ENCODE results near the gene ADAP1.

ADAP1 gene

GRCh38 chr7:934469-935163, 19.9 kb downstream of the ADAP1 start:
- Histone ChIP-seq H3K4me3 (ENCODE audit: low read length) (no peak overlapping the region), H3K27me3 (ENCODE audit: control insufficient read depth, insufficient read depth, low read length) (no peaks in the 10 kb centered on the region), H3K9me3 (ENCODE audit: control insufficient read depth, insufficient read depth, low read length) (no peaks in the 10 kb centered on the region), H3K27ac (ENCODE audit: low read length) (no peak overlapping the region), H3K4me1 (ENCODE audit: control insufficient read depth, insufficient read depth, low read length) (no peaks in the 10 kb centered on the region), H3K36me3 (ENCODE audit: control insufficient read depth, insufficient read depth, low read length) (no peaks in the 10 kb centered on the region; the same call in 1 of the 2 replicates)
- no CpG with 5 or more reads among the region's 34 CpGs for WGBS (ENCODE audit: insufficient coverage, insufficient read length)
- DNase-seq (ENCODE audit: low read depth, low spot score) = no peak

- no CpG with 5 or more reads among the region's 11 CpGs for WGBS (ENCODE audit: insufficient coverage, insufficient read length)
- Histone ChIP-seq H3K4me1 (ENCODE audit: control insufficient read depth, insufficient read depth, low read length) (no peaks in the 10 kb centered on the region), H3K27me3 (ENCODE audit: control insufficient read depth, insufficient read depth, low read length) (no peaks in the 10 kb centered on the region), H3K9me3 (ENCODE audit: control insufficient read depth, insufficient read depth, low read length) (no peaks in the 10 kb centered on the region), H3K4me3 (ENCODE audit: low read length) (no peak overlapping the region), H3K27ac (ENCODE audit: low read length) (no peak overlapping the region), H3K36me3 (ENCODE audit: control insufficient read depth, insufficient read depth, low read length) (no peaks in the 10 kb centered on the region; the same call in 1 of the 2 replicates)
- DNase-seq (ENCODE audit: low read depth, low spot score) = no peak
Measured at GRCh38 chr7:932651-932975, 21.9 kb downstream of the ADAP1 start.

GRCh38 chr7:931871-932650, 22.4 kb downstream of the ADAP1 start:
- no peak overlapping the region for H3K4me3 ChIP-seq (ENCODE audit: low read length)
- H3K27me3 ChIP-seq (ENCODE audit: control insufficient read depth, insufficient read depth, low read length) = no peaks in the 10 kb centered on the region
- no peak overlapping the region for H3K27ac ChIP-seq (ENCODE audit: low read length)
- no peaks in the 10 kb centered on the region; the same call in 1 of the 2 replicates for H3K36me3 ChIP-seq (ENCODE audit: control insufficient read depth, insufficient read depth, low read length)
- no CpG with 5 or more reads among the region's 21 CpGs for WGBS (ENCODE audit: insufficient coverage, insufficient read length)
- no peak for DNase-seq (ENCODE audit: low read depth, low spot score)
- no peaks in the 10 kb centered on the region for H3K9me3 ChIP-seq (ENCODE audit: control insufficient read depth, insufficient read depth, low read length)
- H3K4me1 ChIP-seq (ENCODE audit: control insufficient read depth, insufficient read depth, low read length) = no peaks in the 10 kb centered on the region

- Histone ChIP-seq H3K36me3 (ENCODE audit: control insufficient read depth, insufficient read depth, low read length) (no peaks in the 10 kb centered on the region; the same call in 1 of the 2 replicates), H3K4me1 (ENCODE audit: control insufficient read depth, insufficient read depth, low read length) (no peaks in the 10 kb centered on the region), H3K27me3 (ENCODE audit: control insufficient read depth, insufficient read depth, low read length) (no peaks in the 10 kb centered on the region), H3K9me3 (ENCODE audit: control insufficient read depth, insufficient read depth, low read length) (no peaks in the 10 kb centered on the region), H3K27ac (ENCODE audit: low read length) (no peak overlapping the region), H3K4me3 (ENCODE audit: low read length) (no peak overlapping the region)
- no peak for DNase-seq (ENCODE audit: low read depth, low spot score)
- no CpG with 5 or more reads among the region's 29 CpGs for WGBS (ENCODE audit: insufficient coverage, insufficient read length)
Measured at GRCh38 chr7:930975-931758, 23.3 kb downstream of the ADAP1 start.

GRCh38 chr7:929311-929711, 25.2 kb downstream of the ADAP1 start:
- Histone ChIP-seq H3K27me3 (ENCODE audit: control insufficient read depth, insufficient read depth, low read length) (no peaks in the 10 kb centered on the region), H3K4me1 (ENCODE audit: control insufficient read depth, insufficient read depth, low read length) (no peaks in the 10 kb centered on the region; the same call in 1 of the 2 replicates), H3K4me3 (ENCODE audit: low read length) (no peak overlapping the region), H3K9me3 (ENCODE audit: control insufficient read depth, insufficient read depth, low read length) (no peaks in the 10 kb centered on the region), H3K27ac (ENCODE audit: low read length) (no peak overlapping the region), H3K36me3 (ENCODE audit: control insufficient read depth, insufficient read depth, low read length) (no peaks in the 10 kb centered on the region; the same call in 1 of the 2 replicates)
- no CpG with 5 or more reads among the region's 14 CpGs for WGBS (ENCODE audit: insufficient coverage, insufficient read length)
- DNase-seq (ENCODE audit: low read depth, low spot score) = no peak

GRCh38 chr7:927031-927671, 27.3 kb downstream of the ADAP1 start:
- no peak overlapping the region for H3K4me3 ChIP-seq (ENCODE audit: low read length)
- H3K36me3 ChIP-seq (ENCODE audit: control insufficient read depth, insufficient read depth, low read length) = no peaks in the 10 kb centered on the region; the same call in 1 of the 2 replicates
- no peaks in the 10 kb centered on the region; the same call in 1 of the 2 replicates for H3K4me1 ChIP-seq (ENCODE audit: control insufficient read depth, insufficient read depth, low read length)
- DNase-seq (ENCODE audit: low read depth, low spot score) = no peak
- no peaks in the 10 kb centered on the region for H3K27me3 ChIP-seq (ENCODE audit: control insufficient read depth, insufficient read depth, low read length)
- H3K9me3 ChIP-seq (ENCODE audit: control insufficient read depth, insufficient read depth, low read length) = no peaks in the 10 kb centered on the region
- no CpG with 5 or more reads among the region's 21 CpGs for WGBS (ENCODE audit: insufficient coverage, insufficient read length)
- no peak overlapping the region for H3K27ac ChIP-seq (ENCODE audit: low read length)

GRCh38 chr7:926061-927030, 28.1 kb downstream of the ADAP1 start:
- Histone ChIP-seq H3K36me3 (ENCODE audit: control insufficient read depth, insufficient read depth, low read length) (no peaks in the 10 kb centered on the region; the same call in 1 of the 2 replicates), H3K27me3 (ENCODE audit: control insufficient read depth, insufficient read depth, low read length) (no peaks in the 10 kb centered on the region), H3K4me3 (ENCODE audit: low read length) (no peak overlapping the region), H3K9me3 (ENCODE audit: control insufficient read depth, insufficient read depth, low read length) (no peaks in the 10 kb centered on the region), H3K27ac (ENCODE audit: low read length) (no peak overlapping the region), H3K4me1 (ENCODE audit: control insufficient read depth, insufficient read depth, low read length) (no peaks in the 10 kb centered on the region; the same call in 1 of the 2 replicates)
- no CpG with 5 or more reads among the region's 47 CpGs for WGBS (ENCODE audit: insufficient coverage, insufficient read length)
- no peak for DNase-seq (ENCODE audit: low read depth, low spot score)

GRCh38 chr7:925601-926000, 28.9 kb downstream of the ADAP1 start:
- Histone ChIP-seq H3K36me3 (ENCODE audit: control insufficient read depth, insufficient read depth, low read length) (no peaks in the 10 kb centered on the region; the same call in 1 of the 2 replicates), H3K27me3 (ENCODE audit: control insufficient read depth, insufficient read depth, low read length) (no peaks in the 10 kb centered on the region), H3K4me3 (ENCODE audit: low read length) (no peak overlapping the region), H3K27ac (ENCODE audit: low read length) (no peak overlapping the region), H3K9me3 (ENCODE audit: control insufficient read depth, insufficient read depth, low read length) (no peaks in the 10 kb centered on the region), H3K4me1 (ENCODE audit: control insufficient read depth, insufficient read depth, low read length) (no peaks in the 10 kb centered on the region; the same call in 1 of the 2 replicates)
- DNase-seq (ENCODE audit: low read depth, low spot score) = no peak
- no CpG with 5 or more reads among the region's 18 CpGs for WGBS (ENCODE audit: insufficient coverage, insufficient read length)

GRCh38 chr7:924541-925231, 29.8 kb downstream of the ADAP1 start:
- H3K9me3 ChIP-seq (ENCODE audit: control insufficient read depth, insufficient read depth, low read length) = no peaks in the 10 kb centered on the region
- no peak overlapping the region for H3K27ac ChIP-seq (ENCODE audit: low read length)
- H3K4me3 ChIP-seq (ENCODE audit: low read length) = no peak overlapping the region
- H3K36me3 ChIP-seq (ENCODE audit: control insufficient read depth, insufficient read depth, low read length) = no peaks in the 10 kb centered on the region; the same call in 1 of the 2 replicates
- H3K4me1 ChIP-seq (ENCODE audit: control insufficient read depth, insufficient read depth, low read length) = no peaks in the 10 kb centered on the region; the same call in 1 of the 2 replicates
- no peak for DNase-seq (ENCODE audit: low read depth, low spot score)
- H3K27me3 ChIP-seq (ENCODE audit: control insufficient read depth, insufficient read depth, low read length) = no peaks in the 10 kb centered on the region
- no CpG with 5 or more reads among the region's 24 CpGs for WGBS (ENCODE audit: insufficient coverage, insufficient read length)

Data from iPS DF 6.9 (cell line).